Activated CD8-positive, alpha-beta T cell treated with anti-CD3 and anti-CD28 coated beads for 36 hours (primary cell): ENCODE results near the gene KCNJ6. TPM values are rescaled to one million over a fixed set of nuclear protein-coding genes. Genes with fewer than 3 reads are reported as not detected.
A peak's percentile ranks its signal among the peaks of the same experiment; 100 is the strongest.

Experiments used
- ATAC-seq: fragments of 200-7000 bp; cut with Tn5 transposase; one replicate; pipeline ENCODE4 v1.10.0; 2021; ENCODE audit warnings: mild to moderate bottlenecking, moderate library complexity
- CTCF ChIA-PET: fragments of 350-600 bp; sonication (Branson Sonifier 250); formaldehyde crosslinking; loops from one replicate; lab custom pipeline; 2021; ENCODE audit warnings: antibody characterized with exemption; lab: Charles Lee
- POLR2A ChIA-PET: fragments of 350-600 bp; sonication (Branson Sonifier 250); formaldehyde crosslinking; loops from one replicate; lab custom pipeline; 2021; ENCODE audit warnings: antibody characterized with exemption; lab: Charles Lee
- DNase-seq: peaks from one replicate; pipeline ENCODE4 v3.0.0-alpha.2; 2020
- H3K27ac Mint-ChIP-seq: one replicate; pipeline ENCODE4 v1.8.0; 2021; ENCODE audit warnings: mild to moderate bottlenecking, mixed read lengths
- H3K27me3 Mint-ChIP-seq: one replicate; pipeline ENCODE4 v1.8.0; 2021; ENCODE audit warnings: mixed read lengths
- H3K36me3 Mint-ChIP-seq: one replicate; pipeline ENCODE4 v1.8.0; 2021; ENCODE audit warnings: low read depth, mixed read lengths
- H3K4me1 Mint-ChIP-seq: one replicate; pipeline ENCODE4 v1.8.0; 2021; ENCODE audit warnings: low read depth, mixed read lengths
- H3K4me3 Mint-ChIP-seq: one replicate; pipeline ENCODE4 v1.8.0; 2021; ENCODE audit warnings: mild to moderate bottlenecking, moderate library complexity, mixed read lengths
- H3K9me3 Mint-ChIP-seq: one replicate; pipeline ENCODE4 v1.8.0; 2021; ENCODE audit warnings: mixed read lengths
- CTCF ChIP-seq: fragments of 200-600 bp; IDR thresholded peaks from one replicate; pipeline ENCODE4 v1.8.0; 2022; ENCODE audit warnings: antibody characterized with exemption, mild to moderate bottlenecking
- intact Hi-C: fragments of 100-400 bp; cut with micrococcal nuclease; formaldehyde crosslinking; loops from one replicate; pipeline ENCODE4 v1.10.0; 2022
- total RNA-seq, 2 experiments: library from RNA; stranded (reverse); gene quantifications; one replicate each; pipeline ENCODE4 v1.2.3, GENCODE V29; 2021

The KCNJ6 gene
- total RNA-seq, 2 experiments from 2014 or later, result not detected

GRCh38 chr21:37565530-37566223, 350.6 kb downstream of the KCNJ6 start:
- intact Hi-C loops, result no loop called here
- Mint-ChIP-seq H3K36me3 (no peaks in the 10 kb centered on the region), H3K27me3 (no peaks in the 10 kb centered on the region), H3K27ac (peak overlapping the region; percentile 100), H3K9me3 (peaks cover 6% of the 10 kb centered on the region), H3K4me1 (peaks cover 23% of the 10 kb centered on the region), H3K4me3 (no peak overlapping the region)
- CTCF ChIA-PET, result no interaction called here
- ATAC-seq (no peak), DNase-seq (no peak)
- POLR2A ChIA-PET, result interaction anchor here (0.6 to 1.3 kb wide), 2 partner anchors 41 to 211 kb away, joined by 3 to 4 read pairs; no protein-coding TSS in a partner anchor
- no peak for TF ChIP-seq CTCF

GRCh38 chr21:37564924-37565529, 351.2 kb downstream of the KCNJ6 start:
- Mint-ChIP-seq H3K9me3 (peaks cover 6% of the 10 kb centered on the region), H3K36me3 (no peaks in the 10 kb centered on the region), H3K27me3 (no peaks in the 10 kb centered on the region), H3K4me1 (peaks cover 23% of the 10 kb centered on the region), H3K4me3 (peak overlapping the region; percentile 95), H3K27ac (peak overlapping the region; percentile 100)
- no peak for DNase-seq
- intact Hi-C loops, result no loop called here
- ATAC-seq, result no peak
- ChIA-PET CTCF (interaction anchor here (0.9 to 1.8 kb wide), 11 partner anchors 15 to 321 kb away, joined by 3 to 8 read pairs (median 3); no protein-coding TSS in a partner anchor), POLR2A (interaction anchor here (0.6 to 1.4 kb wide), 6 partner anchors 39 to 493 kb away, joined by 3 to 4 read pairs (median 3); partner anchors contain the start of gene PIGP)
- TF ChIP-seq CTCF, result no peak

GRCh38 chr21:37564341-37564923, 351.8 kb downstream of the KCNJ6 start:
- CTCF ChIA-PET, result interaction anchor here (0.8 to 1.8 kb wide), 23 partner anchors 9 to 344 kb away, joined by 3 to 8 read pairs (median 3); partner anchors contain the start of gene VPS26C
- Mint-ChIP-seq H3K4me1 (peaks cover 23% of the 10 kb centered on the region), H3K9me3 (peaks cover 6% of the 10 kb centered on the region)

DNA sequence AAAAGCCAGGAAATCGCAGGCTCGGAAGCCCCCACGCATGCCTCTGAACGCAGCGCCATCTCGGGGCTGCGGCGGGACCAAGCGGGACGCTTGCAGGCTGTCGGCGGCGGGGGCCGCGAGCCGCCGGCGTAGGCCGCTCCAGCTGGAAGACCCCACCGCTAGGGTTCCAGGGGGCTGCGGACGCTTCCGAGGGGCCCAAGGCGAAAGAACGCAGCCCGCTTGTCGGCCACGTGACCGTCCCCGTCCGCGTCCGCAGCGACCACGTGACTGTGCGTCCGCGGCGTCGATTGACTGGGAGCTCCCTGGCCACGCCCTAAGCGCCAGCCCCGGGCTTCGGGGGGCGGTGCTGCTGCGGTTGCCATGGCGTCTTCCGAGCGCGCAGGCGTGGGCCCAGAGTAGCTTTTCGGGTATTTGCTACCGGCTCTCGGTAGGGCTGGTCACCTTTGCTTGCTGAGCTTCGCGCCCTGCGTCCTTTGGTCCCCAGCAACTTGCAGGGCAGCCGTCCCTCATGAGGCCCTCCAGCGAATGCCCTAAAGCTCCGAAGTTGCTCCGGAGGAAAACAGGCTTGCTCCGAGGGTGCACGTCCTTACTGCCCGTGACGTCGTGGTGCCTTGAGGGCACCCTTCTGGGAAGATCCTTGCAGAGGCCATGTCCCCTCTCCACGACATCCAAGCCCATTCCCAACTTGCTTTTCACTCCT, 352.5 kb downstream of the KCNJ6 start:
- peaks cover 23% of the 10 kb centered on the region for H3K4me1 Mint-ChIP-seq
- DNase-seq, result peak; percentile 94
- H3K27me3 Mint-ChIP-seq, result no peaks in the 10 kb centered on the region
- peak overlapping the region; percentile 95 for H3K4me3 Mint-ChIP-seq
- TF ChIP-seq CTCF, result peak; percentile 45
- ATAC-seq, result peak; percentile 80
- peak overlapping the region; percentile 100 for H3K27ac Mint-ChIP-seq
- no peaks in the 10 kb centered on the region for H3K36me3 Mint-ChIP-seq
- peaks cover 6% of the 10 kb centered on the region for H3K9me3 Mint-ChIP-seq
- CTCF ChIA-PET, result interaction anchor here (0.8 to 1.8 kb wide), 23 partner anchors 8 to 343 kb away, joined by 3 to 8 read pairs (median 3); partner anchors contain the start of gene VPS26C
- intact Hi-C loops, result no loop called here
- POLR2A ChIA-PET, result interaction anchor here (0.7 to 1.4 kb wide), 15 partner anchors 9 to 492 kb away, joined by 3 to 7 read pairs (median 3); partner anchors contain the start of genes DYRK1A, PIGP and VPS26C

More at GRCh38 chr21:37564341-37564923, 351.8 kb downstream of the KCNJ6 start:
- Mint-ChIP-seq H3K36me3 (no peaks in the 10 kb centered on the region), H3K27me3 (no peaks in the 10 kb centered on the region), H3K4me3 (peak overlapping the region; percentile 95), H3K27ac (peak overlapping the region; percentile 100)
- ATAC-seq (peak; percentile 85), DNase-seq (peak; percentile 96)
- POLR2A ChIA-PET, result interaction anchor here (0.7 to 1.4 kb wide), 15 partner anchors 11 to 492 kb away, joined by 3 to 7 read pairs (median 3); partner anchors contain the start of genes DYRK1A, PIGP and VPS26C
- intact Hi-C loops, result no loop called here
- TF ChIP-seq CTCF, result no peak
